Smooth muscle cell (in vitro differentiated cells): Measurements from ENCODE around the gene HYAL2. TPM values are rescaled to one million over a fixed set of nuclear protein-coding genes. Genes with fewer than 3 reads are reported as not detected.

Experiments
- DNase-seq: peaks from one replicate; lab custom pipeline; 2025; ENCODE audit not compliant: unreplicated experiment; lab: John Stamatoyannopoulos, UW
- H2AFZ ChIP-seq: fragments of 200-600 bp; sonication (generic); 2 replicates; pipeline ENCODE4 v1.6.0; 2016; ENCODE audit warnings: antibody characterized with exemption, low read depth, mild to moderate bottlenecking
- H3F3A ChIP-seq: fragments of 200-600 bp; sonication (generic); 2 replicates; pipeline ENCODE4 v1.6.0; 2017; ENCODE audit warnings: antibody characterized with exemption, low read depth
- H3K27ac ChIP-seq: fragments of 200-600 bp; sonication (generic); 2 replicates; pipeline ENCODE4 v1.5.1; 2016; ENCODE audit warnings: low read depth, mild to moderate bottlenecking
- H3K27me3 ChIP-seq: fragments of 200-600 bp; sonication (generic); 2 replicates; pipeline ENCODE4 v1.6.1; 2016; ENCODE audit warnings: low read depth, mild to moderate bottlenecking
- H3K36me3 ChIP-seq: fragments of 200-600 bp; sonication (generic); 2 replicates; pipeline ENCODE4 v1.5.1; 2016; ENCODE audit warnings: low read depth
- H3K4me1 ChIP-seq: fragments of 200-600 bp; sonication (generic); 2 replicates; pipeline ENCODE4 v1.5.1; 2016; ENCODE audit warnings: low read depth
- H3K4me2 ChIP-seq: fragments of 200-600 bp; sonication (generic); 2 replicates; pipeline ENCODE4 v1.6.0; 2016; ENCODE audit warnings: mild to moderate bottlenecking
- H3K4me3 ChIP-seq: fragments of 200-600 bp; sonication (generic); 2 replicates; pipeline ENCODE4 v1.5.1; 2016; ENCODE audit warnings: mild to moderate bottlenecking
- H3K79me2 ChIP-seq: fragments of 200-600 bp; sonication (generic); 2 replicates; pipeline ENCODE4 v1.6.0; 2016; ENCODE audit warnings: low read depth, mild to moderate bottlenecking
- H3K9ac ChIP-seq: fragments of 200-600 bp; sonication (generic); 2 replicates; pipeline ENCODE4 v1.6.0; 2016; ENCODE audit warnings: low read depth
- H3K9me3 ChIP-seq: fragments of 200-600 bp; sonication (generic); replicated peaks from 2 replicates; pipeline ENCODE4 v1.5.1; 2016; ENCODE audit warnings: low read depth
- H4K20me1 ChIP-seq: fragments of 200-600 bp; sonication (generic); 2 replicates; pipeline ENCODE4 v1.6.0; 2016; ENCODE audit warnings: low read depth
- CTCF ChIP-seq: fragments of 200-600 bp; sonication (generic); IDR thresholded peaks from 2 replicates; pipeline ENCODE4 v1.5.1; 2017; ENCODE audit warnings: borderline replicate concordance, mild to moderate bottlenecking, antibody characterized with exemption; ENCODE audit not compliant: insufficient read depth, poor library complexity, severe bottlenecking
- WGBS: methylation state at CpG from one replicate; pipeline ENCODE4 v1.1.7; 2016; ENCODE audit warnings: low lambda C conversion rate; 5-methylcytosine and 5-hydroxymethylcytosine counted together
- polyA plus RNA-seq: library from polyadenylated mRNA; unstranded; fragments of >200 nt; fragmentation: Nextera tagmentation; extraction: Ambion mirVana; gene quantifications from 2 replicates; pipeline ENCODE4 v1.2.1, GENCODE V29; 2016
- total RNA-seq: library from RNA; depleted of rRNA; stranded (reverse); fragments of >200 nt; gene quantifications from 2 replicates; pipeline ENCODE4 v1.2.3, GENCODE V29; 2014

Gene HYAL2
- total and polyA plus RNA-seq, 2 experiments from 2014 or later, result 83.3 to 88.0 TPM

- no peak for DNase-seq
- Histone ChIP-seq H2AFZ (no peak overlapping the region), H3K4me3 (no peak overlapping the region), H3K4me2 (no peak overlapping the region), H3F3A (no peaks in the 10 kb centered on the region), H3K27me3 (no peaks in the 10 kb centered on the region), H3K4me1 (peaks cover 15% of the 10 kb centered on the region), H3K36me3 (no peaks in the 10 kb centered on the region), H3K9me3 (no peaks in the 10 kb centered on the region), H3K27ac (no peak overlapping the region), H3K9ac (no peak overlapping the region), H4K20me1 (no peaks in the 10 kb centered on the region), H3K79me2 (peaks cover 11% of the 10 kb centered on the region)
- 93% methylated on average over 4 of the region's 4 CpGs for WGBS
- TF ChIP-seq CTCF, result no peak
Measured at GRCh38 chr3:50294089-50294488, 28.5 kb downstream of the HYAL2 start.

GRCh38 chr3:50293079-50293801, 29.3 kb downstream of the HYAL2 start:
- Histone ChIP-seq H3K27me3 (no peaks in the 10 kb centered on the region), H3K9ac (no peak overlapping the region), H3K27ac (peak overlapping the region; percentile 10), H3K36me3 (no peaks in the 10 kb centered on the region), H2AFZ (no peak overlapping the region), H3K4me3 (peak overlapping the region; percentile 44), H3K79me2 (peaks cover 11% of the 10 kb centered on the region), H3F3A (no peaks in the 10 kb centered on the region), H3K4me1 (peaks cover 11% of the 10 kb centered on the region), H3K4me2 (peak overlapping the region; percentile 82), H4K20me1 (no peaks in the 10 kb centered on the region), H3K9me3 (no peaks in the 10 kb centered on the region)
- no peak for TF ChIP-seq CTCF
- DNase-seq, result no peak
- 88% methylated on average over 12 of the region's 12 CpGs for WGBS

GRCh38 chr3:50292159-50293078, 30.1 kb downstream of the HYAL2 start, which contains the start of gene IFRD2:
IFRD2 (minus strand) TSS chr3:50292429; CDS start chr3:50292274, 155 bp downstream.
- peak; percentile 78 for DNase-seq
- H2AFZ ChIP-seq, result peak within 1 kb of the TSS; percentile 47
- H3K4me1 ChIP-seq, result peaks cover 10% of the 10 kb centered on the region
- H3K9ac ChIP-seq, result peak within 1 kb of the TSS; percentile 89
- WGBS, result 7% methylated on average over 51 of the region's 67 CpGs
- H3K36me3 ChIP-seq, result no peaks in the 10 kb centered on the region
- no peaks in the 10 kb centered on the region for H3K27me3 ChIP-seq
- H3F3A ChIP-seq, result no peaks in the 10 kb centered on the region
- H3K4me3 ChIP-seq, result peak within 1 kb of the TSS; percentile 84
- no peaks in the 10 kb centered on the region for H3K9me3 ChIP-seq
- H3K79me2 ChIP-seq, result peaks cover 11% of the 10 kb centered on the region
- peak within 1 kb of the TSS; percentile 72 for H3K27ac ChIP-seq
- no peak for TF ChIP-seq CTCF
- H4K20me1 ChIP-seq, result no peaks in the 10 kb centered on the region
- peak within 1 kb of the TSS; percentile 98 for H3K4me2 ChIP-seq
